GM12878 (cell line): Measurements from ENCODE around the gene ZNF423. TPM values are rescaled to one million over a fixed set of nuclear protein-coding genes. Genes with fewer than 3 reads are reported as not detected.

ENCODE experiments used
- ATAC-seq: fragments of 200-7000 bp; cut with Tn5 transposase; 3 replicates; pipeline ENCODE4 v1.9.1; 2020; ENCODE audit warnings: mild to moderate bottlenecking, moderate library complexity
- BruUV-seq: library from RNA; stranded (reverse); fragments of 400-500 nt; replicated peaks from 2 replicates; lab custom pipeline; 2021; lab: Mats Ljungman, UMichigan
- CTCF ChIA-PET: fragments of 300-600 bp; sonication (Branson Sonifier 250); formaldehyde crosslinking; extraction: SDS; loops from one replicate; lab custom pipeline; 2021; ENCODE audit warnings: inconsistent platforms; lab: Yijun Ruan, JAX
- POLR2A ChIA-PET: fragments of 350-600 bp; formaldehyde crosslinking; extraction: SDS; loops from one replicate; lab custom pipeline; 2021; ENCODE audit warnings: inconsistent platforms; lab: Charles Lee
- RAD21 ChIA-PET: fragments of 300-600 bp; sonication (Branson Sonifier 250); formaldehyde crosslinking; loops from one replicate; lab custom pipeline; 2023; ENCODE audit warnings: antibody characterized with exemption; ENCODE audit not compliant: unreplicated experiment; lab: Charles Lee
- SMC1A ChIA-PET: fragments of 300-600 bp; sonication (Branson Sonifier 250); formaldehyde crosslinking; loops from one replicate; lab custom pipeline; 2023; ENCODE audit not compliant: unreplicated experiment, uncharacterized antibody; lab: Charles Lee
- DNase-seq: peaks from one replicate; pipeline ENCODE4 v3.0.0-alpha.2; 2011; ENCODE audit warnings: low read depth, low spot score
- FAIRE-seq: peaks from 3 replicates; lab custom pipeline; 2011; peaks lifted over from hg19 to GRCh38; lab: Jason Lieb, UNC
- H2AFZ ChIP-seq: 2 replicates; pipeline ENCODE4 v1.6.0; 2011; ENCODE audit warnings: low read depth, low read length, control low read depth; ENCODE audit not compliant: control insufficient read depth
- H3K27ac ChIP-seq: 2 replicates; pipeline ENCODE4 v1.5.1; 2011; ENCODE audit warnings: control low read depth; ENCODE audit not compliant: control insufficient read depth, insufficient read depth
- H3K27me3 ChIP-seq, 2 experiments: replicated peaks in 1 of 2; 2 replicates each; pipeline versions ENCODE4 v1.6.0 to v1.6.1; 2011; ENCODE audit warnings: low read length in 1 of 2; ENCODE audit not compliant: control insufficient read depth in 2 of 2, insufficient read depth in 2 of 2
- H3K36me3 ChIP-seq, 2 experiments: 2 replicates each; pipeline ENCODE4 v1.5.1; 2011; ENCODE audit warnings: low read length in 1 of 2; ENCODE audit not compliant: control insufficient read depth in 2 of 2, insufficient read depth in 2 of 2
- H3K4me1 ChIP-seq: 2 replicates; pipeline ENCODE4 v1.6.1; 2011; ENCODE audit warnings: mild to moderate bottlenecking, low read length, moderate library complexity, mixed read lengths; ENCODE audit not compliant: control insufficient read depth, insufficient read depth
- H3K4me2 ChIP-seq: 2 replicates; pipeline ENCODE4 v1.6.0; 2011; ENCODE audit warnings: control low read depth; ENCODE audit not compliant: control insufficient read depth, insufficient read depth
- H3K4me3 ChIP-seq: fragments of 200-600 bp; sonication (generic); 2 replicates; pipeline ENCODE4 v1.5.1; 2016
- H3K79me2 ChIP-seq: 2 replicates; pipeline ENCODE4 v1.6.0; 2011; ENCODE audit warnings: low read length; ENCODE audit not compliant: control insufficient read depth, insufficient read depth
- H3K9ac ChIP-seq: 2 replicates; pipeline ENCODE4 v1.8.0; 2011; ENCODE audit warnings: low read length, control low read depth, mixed read lengths; ENCODE audit not compliant: control insufficient read depth, insufficient read depth
- H3K9me3 ChIP-seq: replicated peaks from 3 replicates; pipeline ENCODE4 v1.5.1; 2011; ENCODE audit warnings: mild to moderate bottlenecking, low read length; ENCODE audit not compliant: control insufficient read depth, insufficient read depth
- H4K20me1 ChIP-seq: 2 replicates; pipeline ENCODE4 v1.6.0; 2011; ENCODE audit not compliant: control insufficient read depth, insufficient read depth
- BCL11A ChIP-seq: IDR thresholded peaks from 2 replicates; pipeline ENCODE4 v1.6.1; 2011; ENCODE audit warnings: low read depth, low read length
- CBFB ChIP-seq: IDR thresholded peaks from 2 replicates; pipeline ENCODE4 v1.6.1; 2016; ENCODE audit warnings: antibody characterized with exemption, low read depth
- CBX3 ChIP-seq: fragments of 200-600 bp; sonication (generic); IDR thresholded peaks from 2 replicates; pipeline ENCODE4 v1.6.1; 2016; ENCODE audit warnings: low read depth, borderline replicate concordance
- CHD1 ChIP-seq: IDR thresholded peaks from 2 replicates; pipeline ENCODE4 v1.6.1; 2012; ENCODE audit warnings: low read depth, low read length, improper control_type of control experiment
- CREM ChIP-seq: IDR thresholded peaks from 2 replicates; pipeline ENCODE4 v1.6.1; 2014; ENCODE audit warnings: antibody characterized with exemption, low read depth
- EGR1 ChIP-seq, 2 experiments: IDR thresholded peaks; 1 replicate in 1 of 2; 2 replicates in 1 of 2; pipeline ENCODE4 v1.6.1; 2011 to 2012; ENCODE audit warnings: low read depth in 2 of 2, low read length in 2 of 2, borderline replicate concordance in 1 of 2, mild to moderate bottlenecking in 1 of 2, moderate library complexity in 1 of 2
- ETV6 ChIP-seq, 2 experiments: fragments of 450-650 bp in 1 of 2; IDR thresholded peaks in 1 of 2; conservative IDR thresholded peaks in 1 of 2; 2 replicates each; pipeline ENCODE4 v1.6.1; 2014; ENCODE audit warnings: antibody characterized with exemption in 1 of 2, borderline replicate concordance in 1 of 2, low read depth in 1 of 2, mild to moderate bottlenecking in 1 of 2, moderate library complexity in 1 of 2
- FOS ChIP-seq: IDR thresholded peaks from 3 replicates; pipeline ENCODE4 v1.6.1; 2011; ENCODE audit warnings: borderline replicate concordance; ENCODE audit not compliant: insufficient read length; ENCODE audit errors: extremely low read depth
- GABPA ChIP-seq: IDR thresholded peaks from 2 replicates; pipeline ENCODE4 v1.6.1; 2014; ENCODE audit warnings: antibody characterized with exemption, low read depth, mild to moderate bottlenecking, inconsistent platforms
- JUND ChIP-seq: IDR thresholded peaks from 2 replicates; pipeline ENCODE4 v1.6.1; 2012; ENCODE audit warnings: low read depth, mild to moderate bottlenecking, low read length, improper control_type of control experiment, moderate library complexity
- NFYA ChIP-seq: IDR thresholded peaks from 2 replicates; pipeline ENCODE4 v1.6.1; 2011; ENCODE audit warnings: low read depth, mild to moderate bottlenecking, low read length, improper control_type of control experiment, borderline replicate concordance
- RFX5 ChIP-seq: IDR thresholded peaks from 2 replicates; pipeline ENCODE4 v1.6.1; 2011; ENCODE audit warnings: low read depth, low read length, improper control_type of control experiment
- SUZ12 ChIP-seq: fragments of 200-600 bp; sonication (generic); IDR thresholded peaks from one replicate; pipeline ENCODE4 v1.6.1; 2018; ENCODE audit warnings: antibody characterized with exemption, mild to moderate bottlenecking; ENCODE audit not compliant: unreplicated experiment
- TCF3 ChIP-seq: IDR thresholded peaks from 2 replicates; pipeline ENCODE4 v1.6.1; 2012; ENCODE audit warnings: low read depth, mild to moderate bottlenecking, low read length, borderline replicate concordance; ENCODE audit not compliant: insufficient read depth
- WGBS: methylation state at CpG from one replicate; pipeline ENCODE4 v1.1.6; 2016; ENCODE audit warnings: low lambda C conversion rate; ENCODE audit not compliant: insufficient replicate concordance, insufficient coverage; ENCODE audit errors: missing lambda C conversion rate; 5-methylcytosine and 5-hydroxymethylcytosine counted together
- in situ Hi-C: fragments of 300-500 bp; cut with MboI; formaldehyde crosslinking; loops from 9 replicates; pipeline ENCODE4 v1.14.3; 2018; ENCODE audit warnings: mixed read lengths
- intact Hi-C: fragments of 100-400 bp; cut with micrococcal nuclease; formaldehyde crosslinking; loops from one replicate; pipeline ENCODE4 v1.14.2; 2022; ENCODE audit not compliant: unreplicated experiment
- polyA plus RNA-seq, 11 experiments: library from polyadenylated mRNA; depleted of rRNA in 4 of 11; unstranded in 6 of 11; stranded (reverse) in 5 of 11; fragments of >200 nt; fragmentation: Nextera tagmentation in 4 of 11; fragmentation: Illumina TruSeq in 1 of 11; extraction: Ambion mirVana in 4 of 11; extraction: Trizol in 1 of 11; gene quantifications; 1 replicate in 1 of 11; 2 replicates in 10 of 11; pipeline versions ENCODE4 v1.2.1 to v1.2.3, GENCODE V29; 2011 to 2016; ENCODE audit warnings: inconsistent platforms in 2 of 11, missing spikeins in 2 of 11, low read depth in 1 of 11
- total RNA-seq, 4 experiments: library from RNA; depleted of rRNA in 3 of 4; stranded (reverse); fragments of >200 nt in 3 of 4; fragmentation: Illumina TruSeq in 1 of 4; extraction: Trizol in 1 of 4; gene quantifications; 2 replicates each; pipeline versions ENCODE4 v1.2.1 to v1.2.3, GENCODE V29; 2013 to 2021
- TF ChIP-seq, protein P1 (sequence below): fragments of 450-650 bp; IDR thresholded peaks from 2 replicates; pipeline ENCODE4 v1.6.1; 2017; ENCODE audit warnings: mild to moderate bottlenecking, moderate library complexity

ZNF423 gene
- total and polyA plus RNA-seq, 10 of the 15 experiments (the other 5 are each of a cell fraction or from before 2014, with no cell fraction given): 0.03 to 0.64 (median 0.10) TPM

DNA sequence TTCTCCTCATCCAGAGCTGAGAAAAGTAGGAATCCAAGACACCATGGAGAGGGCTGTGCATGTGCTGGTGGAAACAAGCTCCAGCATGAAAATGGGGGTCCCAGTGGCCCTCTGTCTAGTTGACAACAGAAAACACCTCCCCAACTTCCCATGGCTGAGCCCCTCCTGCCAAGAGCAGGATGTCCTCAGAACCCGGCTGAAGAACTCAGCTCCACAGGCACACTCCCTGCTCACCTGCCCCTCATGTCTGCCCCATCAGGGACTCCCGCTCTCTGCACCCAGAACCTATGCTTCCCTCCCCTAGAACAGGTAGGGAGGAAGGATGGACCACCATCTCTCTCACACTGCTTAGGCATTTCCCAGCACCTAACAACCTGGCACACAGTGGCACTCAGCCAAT lies 315.1 kb downstream of the ZNF423 start:
- Histone ChIP-seq H3K36me3 (no peaks in the 10 kb centered on the region), H3K4me2 (no peak overlapping the region), H3K27me3 (no peaks in the 10 kb centered on the region), H3K79me2 (no peaks in the 10 kb centered on the region), H4K20me1 (no peaks in the 10 kb centered on the region), H3K27ac (no peak overlapping the region), H3K9me3 (no peaks in the 10 kb centered on the region; the same call in 2 of the 3 replicates), H3K4me1 (no peaks in the 10 kb centered on the region), H3K9ac (no peak overlapping the region), H2AFZ (no peak overlapping the region), H3K4me3 (no peak overlapping the region)
- in situ Hi-C loops: no loop called here
- WGBS: 28% methylated on average over 2 of the region's 2 CpGs
- TF ChIP-seq BCL11A (no peak), FOS (no peak), SUZ12 (no peak), ETV6 (conservative IDR thresholded peaks at IDR 0.05 in 1 of 2, IDR thresholded peaks at IDR 0.05 in 1 of 2; ENCODE audit: borderline replicate concordance in 1 of 2, low read depth in 1 of 2) (no peak), CBFB (no peak), EGR1 (IDR thresholded peaks at IDR 0.05; ENCODE audit: borderline replicate concordance in 1 of 2, low read depth in 2 of 2, low read length in 2 of 2) (no peak), RFX5 (no peak), JUND (no peak), TCF3 (no peak), CHD1 (no peak), NFYA (no peak), GABPA (no peak), CBX3 (no peak), CREM (no peak)
- TF ChIP-seq, protein P1, sequence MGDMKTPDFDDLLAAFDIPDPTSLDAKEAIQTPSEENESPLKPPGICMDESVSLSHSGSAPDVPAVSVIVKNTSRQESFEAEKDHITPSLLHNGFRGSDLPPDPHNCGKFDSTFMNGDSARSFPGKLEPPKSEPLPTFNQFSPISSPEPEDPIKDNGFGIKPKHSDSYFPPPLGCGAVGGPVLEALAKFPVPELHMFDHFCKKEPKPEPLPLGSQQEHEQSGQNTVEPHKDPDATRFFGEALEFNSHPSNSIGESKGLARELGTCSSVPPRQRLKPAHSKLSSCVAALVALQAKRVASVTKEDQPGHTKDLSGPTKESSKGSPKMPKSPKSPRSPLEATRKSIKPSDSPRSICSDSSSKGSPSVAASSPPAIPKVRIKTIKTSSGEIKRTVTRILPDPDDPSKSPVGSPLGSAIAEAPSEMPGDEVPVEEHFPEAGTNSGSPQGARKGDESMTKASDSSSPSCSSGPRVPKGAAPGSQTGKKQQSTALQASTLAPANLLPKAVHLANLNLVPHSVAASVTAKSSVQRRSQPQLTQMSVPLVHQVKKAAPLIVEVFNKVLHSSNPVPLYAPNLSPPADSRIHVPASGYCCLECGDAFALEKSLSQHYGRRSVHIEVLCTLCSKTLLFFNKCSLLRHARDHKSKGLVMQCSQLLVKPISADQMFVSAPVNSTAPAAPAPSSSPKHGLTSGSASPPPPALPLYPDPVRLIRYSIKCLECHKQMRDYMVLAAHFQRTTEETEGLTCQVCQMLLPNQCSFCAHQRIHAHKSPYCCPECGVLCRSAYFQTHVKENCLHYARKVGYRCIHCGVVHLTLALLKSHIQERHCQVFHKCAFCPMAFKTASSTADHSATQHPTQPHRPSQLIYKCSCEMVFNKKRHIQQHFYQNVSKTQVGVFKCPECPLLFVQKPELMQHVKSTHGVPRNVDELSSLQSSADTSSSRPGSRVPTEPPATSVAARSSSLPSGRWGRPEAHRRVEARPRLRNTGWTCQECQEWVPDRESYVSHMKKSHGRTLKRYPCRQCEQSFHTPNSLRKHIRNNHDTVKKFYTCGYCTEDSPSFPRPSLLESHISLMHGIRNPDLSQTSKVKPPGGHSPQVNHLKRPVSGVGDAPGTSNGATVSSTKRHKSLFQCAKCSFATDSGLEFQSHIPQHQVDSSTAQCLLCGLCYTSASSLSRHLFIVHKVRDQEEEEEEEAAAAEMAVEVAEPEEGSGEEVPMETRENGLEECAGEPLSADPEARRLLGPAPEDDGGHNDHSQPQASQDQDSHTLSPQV: no peak
- no peak for DNase-seq
- no peak for ATAC-seq
- no TSS peak for BruUV-seq
- ChIA-PET POLR2A (no interaction called here), SMC1A (no interaction called here), CTCF (no interaction called here), RAD21 (no interaction called here)
- no peak for FAIRE-seq
- intact Hi-C loops: no loop called here
